ENCODE data around the gene FOXI3.

The FOXI3 gene

DNA sequence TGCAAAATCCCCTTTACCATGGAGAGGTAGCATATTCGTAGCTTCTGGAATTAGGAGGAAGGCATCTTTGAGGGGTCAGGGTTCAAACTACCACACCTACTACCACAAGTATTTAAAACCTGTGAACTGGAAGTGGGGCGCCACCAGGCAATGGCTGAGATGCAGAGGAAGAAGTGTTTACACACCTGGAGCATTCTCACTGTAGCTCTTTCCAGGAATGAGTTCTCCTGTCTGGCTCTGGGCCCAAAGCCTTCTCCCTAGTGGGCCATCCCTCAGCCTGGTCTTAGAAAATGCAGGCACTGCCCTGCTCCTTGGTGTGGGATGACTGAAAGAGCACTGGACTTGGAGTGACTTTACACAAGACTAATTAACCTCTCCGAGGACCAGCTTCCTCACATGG is 30.7 kb upstream of the FOXI3 start:
- TF ChIP-seq, protein P1, sequence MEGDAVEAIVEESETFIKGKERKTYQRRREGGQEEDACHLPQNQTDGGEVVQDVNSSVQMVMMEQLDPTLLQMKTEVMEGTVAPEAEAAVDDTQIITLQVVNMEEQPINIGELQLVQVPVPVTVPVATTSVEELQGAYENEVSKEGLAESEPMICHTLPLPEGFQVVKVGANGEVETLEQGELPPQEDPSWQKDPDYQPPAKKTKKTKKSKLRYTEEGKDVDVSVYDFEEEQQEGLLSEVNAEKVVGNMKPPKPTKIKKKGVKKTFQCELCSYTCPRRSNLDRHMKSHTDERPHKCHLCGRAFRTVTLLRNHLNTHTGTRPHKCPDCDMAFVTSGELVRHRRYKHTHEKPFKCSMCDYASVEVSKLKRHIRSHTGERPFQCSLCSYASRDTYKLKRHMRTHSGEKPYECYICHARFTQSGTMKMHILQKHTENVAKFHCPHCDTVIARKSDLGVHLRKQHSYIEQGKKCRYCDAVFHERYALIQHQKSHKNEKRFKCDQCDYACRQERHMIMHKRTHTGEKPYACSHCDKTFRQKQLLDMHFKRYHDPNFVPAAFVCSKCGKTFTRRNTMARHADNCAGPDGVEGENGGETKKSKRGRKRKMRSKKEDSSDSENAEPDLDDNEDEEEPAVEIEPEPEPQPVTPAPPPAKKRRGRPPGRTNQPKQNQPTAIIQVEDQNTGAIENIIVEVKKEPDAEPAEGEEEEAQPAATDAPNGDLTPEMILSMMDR (IDR thresholded peaks at IDR 0.05; ENCODE audit: insufficient read depth, low read length, missing control alignments): no peak
- CTCF ChIA-PET: no interaction called here
- POLR2A ChIA-PET: no interaction called here
- no peak overlapping the region for H3K4me3 ChIP-seq (ENCODE audit: low read depth, low read length)
- DNase-seq (ENCODE audit: low read depth, low spot score): no peak

DNA sequence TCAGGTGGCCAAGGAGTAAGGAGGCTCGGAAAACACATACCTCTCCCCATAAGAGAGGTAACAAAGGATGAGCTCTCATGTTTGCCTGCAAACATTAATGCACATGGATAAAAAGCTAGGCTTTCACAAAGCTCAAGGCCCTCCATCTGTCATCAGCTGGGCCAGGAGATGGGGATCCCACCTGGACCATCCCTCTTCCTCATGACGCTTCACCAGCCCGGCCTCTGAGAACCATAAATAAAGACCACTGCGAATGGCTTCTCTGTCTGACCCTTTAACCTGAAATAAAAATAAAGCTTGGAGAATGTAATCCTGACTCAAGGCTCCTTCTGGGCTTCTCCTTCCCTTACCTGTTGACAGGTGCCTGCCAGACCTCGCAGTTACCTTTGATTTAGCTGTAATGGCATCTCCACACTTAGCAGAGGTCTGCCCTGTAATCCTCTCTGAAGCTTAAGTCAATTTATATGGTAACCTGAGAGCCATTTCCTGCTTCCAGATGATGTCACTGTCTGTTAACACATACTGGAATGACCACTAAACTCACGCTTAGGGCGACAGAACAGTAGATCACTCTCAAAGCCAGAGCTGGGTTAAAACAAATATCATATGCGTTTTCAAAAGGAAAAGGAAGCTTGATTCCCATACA is 29.3 kb upstream of the FOXI3 start:
- TF ChIP-seq, protein P1 (IDR thresholded peaks at IDR 0.05; ENCODE audit: insufficient read depth, low read length, missing control alignments): no peak
- POLR2A ChIA-PET: no interaction called here
- no peak overlapping the region for H3K4me3 ChIP-seq (ENCODE audit: low read depth, low read length)
- CTCF ChIA-PET: no interaction called here
- no peak for DNase-seq (ENCODE audit: low read depth, low spot score)

DNA sequence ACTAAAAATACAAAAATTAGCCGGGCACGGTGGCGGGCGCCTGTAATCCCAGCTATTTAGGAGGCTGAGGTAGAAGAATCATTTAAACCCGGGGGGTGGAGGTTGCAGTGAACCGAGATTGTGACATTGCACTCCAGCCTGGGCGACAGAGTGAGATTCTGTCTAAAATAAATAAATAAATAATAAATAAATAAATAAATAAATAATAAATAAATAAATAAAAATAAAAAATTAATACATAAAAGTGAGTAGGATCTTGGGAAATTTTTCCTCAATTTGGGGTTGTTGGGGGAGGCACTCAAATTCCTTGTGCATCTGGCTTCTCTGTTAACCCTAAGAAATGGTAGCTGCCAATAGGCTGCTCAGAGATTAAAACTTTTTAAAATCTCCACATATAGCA is 20.3 kb upstream of the FOXI3 start:
- DNase-seq (ENCODE audit: low read depth, low spot score): no peak
- POLR2A ChIA-PET: no interaction called here
- CTCF ChIA-PET: no interaction called here
- TF ChIP-seq, protein P1 (IDR thresholded peaks at IDR 0.05; ENCODE audit: insufficient read depth, low read length, missing control alignments): no peak
- no peak overlapping the region for H3K4me3 ChIP-seq (ENCODE audit: low read depth, low read length)

DNA sequence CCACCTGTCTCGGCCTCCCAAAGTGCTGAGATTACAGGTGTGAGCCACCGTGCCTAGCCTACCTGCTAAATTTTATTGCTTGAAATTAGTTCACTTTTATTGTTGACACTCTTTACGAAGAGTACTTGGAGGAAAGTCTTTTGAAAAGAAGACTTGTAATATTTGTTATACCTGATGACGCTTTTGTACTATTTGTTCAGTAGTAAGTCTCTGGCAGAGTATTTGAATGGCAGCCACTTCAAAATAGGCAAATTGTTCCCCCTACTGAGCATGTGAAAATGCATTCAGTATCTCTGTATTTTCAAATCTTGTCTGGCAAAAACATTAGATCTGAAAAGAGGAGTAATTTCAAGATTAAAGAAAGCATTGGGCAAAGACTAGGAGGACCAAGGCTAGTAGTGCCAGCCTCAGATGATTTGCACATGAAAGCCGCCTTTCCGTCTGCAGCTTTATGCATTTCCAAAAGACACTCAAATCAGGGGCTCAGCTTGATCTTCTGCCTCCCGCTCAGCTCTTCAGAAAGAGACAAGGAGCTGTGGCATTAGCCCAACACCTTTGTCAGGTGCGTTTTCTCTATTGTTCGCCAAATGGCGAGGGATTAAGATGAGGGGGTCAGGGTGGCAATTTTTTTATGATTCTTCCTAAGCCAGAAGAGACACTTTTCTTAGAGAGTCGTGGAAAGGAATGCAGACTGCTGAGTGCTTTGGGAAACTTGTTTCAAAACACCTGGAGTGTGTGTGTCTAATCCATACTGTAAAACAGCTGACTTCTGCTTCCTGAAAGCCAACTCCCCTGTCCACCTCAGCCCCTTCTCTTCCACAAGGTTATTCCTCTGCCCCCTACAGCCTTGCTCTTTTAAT is 18.8 kb upstream of the FOXI3 start:
- ChIA-PET CTCF (no interaction called here), POLR2A (no interaction called here)
- no peak overlapping the region for H3K4me3 ChIP-seq (ENCODE audit: low read depth, low read length)
- DNase-seq (ENCODE audit: low read depth, low spot score): no peak
- TF ChIP-seq, protein P1 (IDR thresholded peaks at IDR 0.05; ENCODE audit: insufficient read depth, low read length, missing control alignments): no peak

DNA sequence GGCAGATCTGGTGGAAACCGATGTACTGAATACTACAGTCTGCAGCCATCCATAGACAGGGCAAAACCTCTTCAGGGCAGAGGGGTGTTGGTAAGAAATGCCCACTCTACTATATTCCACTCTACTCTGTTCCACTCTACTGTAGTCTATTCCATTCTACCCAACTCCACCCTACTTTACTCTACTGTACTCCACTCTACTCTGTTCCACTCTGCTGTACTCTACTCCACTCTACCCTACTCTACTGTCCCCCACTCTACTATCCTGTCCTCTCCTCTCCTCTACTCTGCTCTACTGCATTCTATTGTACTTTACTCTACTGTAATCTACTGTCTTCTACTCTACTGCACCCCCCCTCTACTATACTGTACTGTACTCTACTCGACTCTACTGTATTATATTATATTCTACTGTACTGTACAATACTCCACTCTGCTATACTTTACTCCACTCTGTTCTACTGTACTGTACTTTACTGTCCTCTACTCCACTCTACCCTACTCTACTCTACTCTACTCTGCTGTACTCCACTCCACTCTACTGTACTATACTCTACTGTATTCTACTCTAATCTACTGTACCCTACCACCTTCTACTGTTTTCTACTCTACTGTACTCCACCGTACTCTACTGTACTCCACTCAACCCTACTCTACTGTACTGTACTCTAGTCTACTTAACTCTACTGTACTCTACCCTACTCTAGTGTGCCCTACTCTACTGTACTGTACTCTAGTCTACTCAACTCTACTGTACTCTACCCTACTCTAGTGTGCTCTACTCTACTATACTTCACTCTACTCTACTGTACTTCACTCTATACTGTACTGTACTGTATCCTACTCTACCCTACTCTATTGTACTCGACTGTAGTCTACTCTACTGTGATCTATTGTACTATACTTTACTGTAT is 17.0 kb upstream of the FOXI3 start:
- ChIA-PET CTCF (no interaction called here), POLR2A (no interaction called here)
- TF ChIP-seq, protein P1 (IDR thresholded peaks at IDR 0.05; ENCODE audit: insufficient read depth, low read length, missing control alignments): no peak
- DNase-seq (ENCODE audit: low read depth, low spot score): no peak
- no peak overlapping the region for H3K4me3 ChIP-seq (ENCODE audit: low read depth, low read length)

DNA sequence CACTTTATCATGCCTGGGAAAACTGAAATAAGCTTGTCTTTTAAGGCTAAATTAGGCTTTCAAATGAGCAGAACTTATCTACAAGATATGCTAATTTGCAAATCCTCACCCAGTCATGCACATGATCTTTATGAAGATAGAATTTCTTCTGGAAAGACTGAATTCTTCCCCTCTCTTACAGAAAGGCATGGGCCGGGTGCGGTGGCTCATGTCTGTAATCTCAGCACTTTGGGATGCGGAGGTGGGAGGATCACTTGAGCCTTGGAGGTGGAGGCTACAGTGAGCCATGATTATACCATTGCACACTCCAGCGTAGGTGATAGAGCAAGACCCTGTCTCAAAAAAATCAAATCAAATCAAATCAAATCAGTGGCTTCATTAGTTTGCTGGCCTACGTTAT is 11.7 kb upstream of the FOXI3 start:
- H3K4me3 ChIP-seq (ENCODE audit: low read depth, low read length): no peak overlapping the region
- ChIA-PET CTCF (no interaction called here), POLR2A (no interaction called here)
- TF ChIP-seq, protein P1 (IDR thresholded peaks at IDR 0.05; ENCODE audit: insufficient read depth, low read length, missing control alignments): no peak
- DNase-seq (ENCODE audit: low read depth, low spot score): no peak
